HCT116 (cell line): ENCODE measurements around the gene FGFBP2. TPM values are rescaled to one million over a fixed set of nuclear protein-coding genes. Genes with fewer than 3 reads are reported as not detected.
"Not testable (repeated sequence)": the region's sequence is repeated elsewhere in the genome, so short reads cannot be mapped to it uniquely, and the experiment has no call there.

Experiments
- ATAC-seq: fragments of 200-7000 bp; cut with Tn5 transposase; 2 replicates; pipeline ENCODE4 v1.9.1; 2020; ENCODE audit warnings: mild to moderate bottlenecking, moderate library complexity
- BruUV-seq: library from RNA; stranded (reverse); fragments of 400-500 nt; replicated peaks from 2 replicates; lab custom pipeline; 2021; lab: Mats Ljungman, UMichigan
- CTCF ChIA-PET: fragments of 300-600 bp; sonication (Branson Sonifier 250); formaldehyde crosslinking; loops from one replicate; lab custom pipeline; 2021; ENCODE audit warnings: antibody characterized with exemption; lab: Charles Lee
- POLR2A ChIA-PET: fragments of 300-600, 350-600 bp; sonication (Branson Sonifier 250); formaldehyde crosslinking; loops from one replicate; lab custom pipeline; 2021; ENCODE audit warnings: antibody characterized with exemption; lab: Charles Lee
- RAD21 ChIA-PET, 2 experiments: fragments of 300-600 bp; sonication (Branson Sonifier 250); formaldehyde crosslinking; loops; one replicate each; lab custom pipeline; 2023; ENCODE audit warnings: low total read pairs in 2 of 2; ENCODE audit not compliant: uncharacterized antibody in 2 of 2, unreplicated experiment in 2 of 2, low non-redundant PET in 1 of 2; lab: Charles Lee
- DNase-seq: peaks from one replicate; pipeline ENCODE4 v3.0.0-alpha.2; 2010; ENCODE audit warnings: low read depth, low spot score
- H2AFZ ChIP-seq: fragments of 200-600 bp; shearing (Covaris generic), sonication (generic); 2 replicates; pipeline ENCODE4 v1.6.1; 2017; ENCODE audit warnings: low read depth, mixed run types, mixed read lengths, antibody characterized with exemption, low read length; ENCODE audit not compliant: poor library complexity, severe bottlenecking
- H3K27ac ChIP-seq: 2 replicates; pipeline ENCODE4 v1.5.1; 2012; ENCODE audit warnings: low read depth, low read length
- H3K27me3 ChIP-seq: fragments of 200-600 bp; sonication (generic); 2 replicates; pipeline ENCODE4 v1.6.1; 2016; ENCODE audit warnings: mixed run types, low read length, mixed read lengths; ENCODE audit not compliant: insufficient read depth
- H3K36me3 ChIP-seq, 2 experiments: fragments of 200-500 bp in 1 of 2; fragments of 200-600 bp in 1 of 2; sonication (Bioruptor generic) in 1 of 2; sonication (generic) in 1 of 2; 2 replicates each; pipeline versions ENCODE4 v1.5.1 to v1.6.1; 2014 to 2016; ENCODE audit warnings: low read length in 2 of 2, inconsistent platforms in 1 of 2, mixed read lengths in 1 of 2, mixed run types in 1 of 2; ENCODE audit not compliant: insufficient read depth in 2 of 2, control insufficient read depth in 1 of 2
- H3K4me1 ChIP-seq, 2 experiments: fragments of 200-600 bp in 1 of 2; sonication (generic) in 1 of 2; 2 replicates each; pipeline versions ENCODE4 v1.5.1 to v1.6.1; 2012 to 2017; ENCODE audit warnings: low read length in 2 of 2, inconsistent platforms in 1 of 2, mild to moderate bottlenecking in 1 of 2, mixed read lengths in 1 of 2, mixed run types in 1 of 2, moderate library complexity in 1 of 2; ENCODE audit not compliant: insufficient read depth in 2 of 2, control insufficient read depth in 1 of 2
- H3K4me2 ChIP-seq: fragments of 200-600 bp; sonication (generic); 2 replicates; pipeline ENCODE4 v1.6.1; 2017; ENCODE audit warnings: mixed run types, low read length, mixed read lengths
- H3K4me3 ChIP-seq, 2 experiments: fragments of 200-600 bp in 1 of 2; sonication (generic) in 1 of 2; replicated peaks in 1 of 2; 2 replicates each; pipeline ENCODE4 v1.5.1; 2011 to 2016; ENCODE audit warnings: low read length in 2 of 2, control low read depth in 1 of 2, low read depth in 1 of 2, mild to moderate bottlenecking in 1 of 2, mixed read lengths in 1 of 2, mixed run types in 1 of 2
- H3K79me2 ChIP-seq: fragments of 200-600 bp; sonication (generic); 2 replicates; pipeline ENCODE4 v1.6.1; 2017; ENCODE audit warnings: mild to moderate bottlenecking, mixed run types, low read length, moderate library complexity, mixed read lengths; ENCODE audit not compliant: insufficient read depth
- H3K9ac ChIP-seq: fragments of 200-600 bp; sonication (generic); 2 replicates; pipeline ENCODE4 v1.6.1; 2016; ENCODE audit warnings: low read length, mixed read lengths
- H3K9me2 ChIP-seq: fragments of 200-600 bp; sonication (generic), shearing (Covaris generic); 2 replicates; pipeline ENCODE4 v1.6.1; 2017; ENCODE audit warnings: mixed run types, mild to moderate bottlenecking, moderate library complexity; ENCODE audit not compliant: insufficient read depth
- H3K9me3 ChIP-seq, 2 experiments: fragments of 200-500 bp in 1 of 2; fragments of 200-600 bp in 1 of 2; sonication (Bioruptor generic) in 1 of 2; sonication (generic) in 1 of 2; 2 replicates each; pipeline ENCODE4 v1.6.1; 2014 to 2017; ENCODE audit warnings: low read length in 2 of 2, mixed read lengths in 2 of 2, inconsistent platforms in 1 of 2, low read depth in 1 of 2, mild to moderate bottlenecking in 1 of 2, mixed run types in 1 of 2, moderate library complexity in 1 of 2; ENCODE audit not compliant: control insufficient read depth in 1 of 2, insufficient read depth in 1 of 2
- H4K20me1 ChIP-seq: fragments of 200-600 bp; sonication (generic), shearing (Covaris generic); 2 replicates; pipeline ENCODE4 v1.6.1; 2017; ENCODE audit warnings: mixed run types, mild to moderate bottlenecking, moderate library complexity; ENCODE audit not compliant: insufficient read depth
- ATF3 ChIP-seq: IDR thresholded peaks from 2 replicates; pipeline ENCODE4 v1.6.1; 2012
- CBX3 ChIP-seq: IDR thresholded peaks from 2 replicates; pipeline ENCODE4 v1.6.1; 2012; ENCODE audit warnings: low read depth
- CEBPB ChIP-seq: IDR thresholded peaks from 2 replicates; pipeline ENCODE4 v1.6.1; 2012; ENCODE audit warnings: low read depth
- EGR1 ChIP-seq: IDR thresholded peaks from 2 replicates; pipeline ENCODE4 v1.6.1; 2012; ENCODE audit warnings: low read depth
- ELF1 ChIP-seq: IDR thresholded peaks from 2 replicates; pipeline ENCODE4 v1.6.1; 2012; ENCODE audit warnings: low read depth, borderline replicate concordance
- EZH2 ChIP-seq: fragments of 200-600 bp; sonication (generic); IDR thresholded peaks from 2 replicates; pipeline ENCODE4 v1.6.1; 2017; ENCODE audit warnings: antibody characterized with exemption, mixed run types
- EZH2phosphoT487 ChIP-seq: fragments of 200-600 bp; IDR thresholded peaks from 2 replicates; pipeline ENCODE4 v1.6.1; 2018; ENCODE audit warnings: antibody characterized with exemption, borderline replicate concordance
- FOSL1 ChIP-seq: IDR thresholded peaks from 2 replicates; pipeline ENCODE4 v1.6.1; 2012; ENCODE audit warnings: low read depth
- POLR2A ChIP-seq: IDR thresholded peaks from 2 replicates; pipeline ENCODE4 v1.7.0; 2011; ENCODE audit warnings: borderline replicate concordance; ENCODE audit not compliant: insufficient read depth, insufficient read length; ENCODE audit errors: extremely low read depth
- POLR2AphosphoS5 ChIP-seq: IDR thresholded peaks from 2 replicates; pipeline ENCODE4 v1.6.1; 2011; ENCODE audit warnings: mild to moderate bottlenecking, low read depth, low read length, moderate library complexity
- RAD21 ChIP-seq: IDR thresholded peaks from 2 replicates; pipeline ENCODE4 v1.6.1; 2012; ENCODE audit warnings: low read depth, mild to moderate bottlenecking
- SP1 ChIP-seq: IDR thresholded peaks from 2 replicates; pipeline ENCODE4 v1.6.1; 2012; ENCODE audit warnings: low read depth
- SRF ChIP-seq: IDR thresholded peaks from 2 replicates; pipeline ENCODE4 v1.6.1; 2012; ENCODE audit warnings: low read depth
- ZNF274 ChIP-seq: fragments of 200-500 bp; sonication (Bioruptor generic); IDR thresholded peaks from 2 replicates; pipeline ENCODE4 v1.6.1; 2014; ENCODE audit warnings: mild to moderate bottlenecking, low read depth, low read length, inconsistent platforms
- intact Hi-C: fragments of 100-400 bp; cut with micrococcal nuclease; formaldehyde crosslinking; loops from 2 replicates; pipeline ENCODE4 v1.10.0; 2022
- total RNA-seq: library from RNA; stranded (reverse); gene quantifications from one replicate; pipeline ENCODE4 v1.2.1, GENCODE V29; 2021; ENCODE audit not compliant: unreplicated experiment
- TF ChIP-seq, protein P1 (sequence below), 3 experiments: fragments of 200-600 bp in 1 of 3; sonication (generic) in 1 of 3; IDR thresholded peaks in 2 of 3; conservative IDR thresholded peaks in 1 of 3; 2 replicates each; pipeline ENCODE4 v1.5.1; 2012 to 2017; ENCODE audit warnings: low read depth in 2 of 3, low read length in 2 of 3, antibody characterized with exemption in 1 of 3, borderline replicate concordance in 1 of 3, control low read depth in 1 of 3, mild to moderate bottlenecking in 1 of 3, mixed read lengths in 1 of 3, mixed run types in 1 of 3, moderate library complexity in 1 of 3; ENCODE audit not compliant: insufficient read depth in 1 of 3
- TF ChIP-seq, protein P2 (sequence below): IDR thresholded peaks from 2 replicates; pipeline ENCODE4 v1.6.1; 2012

Gene FGFBP2
- total RNA-seq, 1 experiment from 2014 or later: not detected

GRCh38 chr4:15917297-15917696, 45.7 kb downstream of the FGFBP2 start:
- Histone ChIP-seq H3K9ac (no peak overlapping the region), H3K4me1 (peaks cover 12 to 59% of the 10 kb centered on the region in 2 experiments), H3K36me3 (no peaks in the 10 kb centered on the region), H3K4me3 (no peak overlapping the region), H3K27ac (no peak overlapping the region), H3K9me3 (no peaks in the 10 kb centered on the region), H3K79me2 (no peaks in the 10 kb centered on the region), H4K20me1 (no peaks in the 10 kb centered on the region), H3K4me2 (no peak overlapping the region), H3K9me2 (no peaks in the 10 kb centered on the region), H2AFZ (no peak overlapping the region), H3K27me3 (no peaks in the 10 kb centered on the region)
- no TSS peak for BruUV-seq
- TF ChIP-seq, protein P1, sequence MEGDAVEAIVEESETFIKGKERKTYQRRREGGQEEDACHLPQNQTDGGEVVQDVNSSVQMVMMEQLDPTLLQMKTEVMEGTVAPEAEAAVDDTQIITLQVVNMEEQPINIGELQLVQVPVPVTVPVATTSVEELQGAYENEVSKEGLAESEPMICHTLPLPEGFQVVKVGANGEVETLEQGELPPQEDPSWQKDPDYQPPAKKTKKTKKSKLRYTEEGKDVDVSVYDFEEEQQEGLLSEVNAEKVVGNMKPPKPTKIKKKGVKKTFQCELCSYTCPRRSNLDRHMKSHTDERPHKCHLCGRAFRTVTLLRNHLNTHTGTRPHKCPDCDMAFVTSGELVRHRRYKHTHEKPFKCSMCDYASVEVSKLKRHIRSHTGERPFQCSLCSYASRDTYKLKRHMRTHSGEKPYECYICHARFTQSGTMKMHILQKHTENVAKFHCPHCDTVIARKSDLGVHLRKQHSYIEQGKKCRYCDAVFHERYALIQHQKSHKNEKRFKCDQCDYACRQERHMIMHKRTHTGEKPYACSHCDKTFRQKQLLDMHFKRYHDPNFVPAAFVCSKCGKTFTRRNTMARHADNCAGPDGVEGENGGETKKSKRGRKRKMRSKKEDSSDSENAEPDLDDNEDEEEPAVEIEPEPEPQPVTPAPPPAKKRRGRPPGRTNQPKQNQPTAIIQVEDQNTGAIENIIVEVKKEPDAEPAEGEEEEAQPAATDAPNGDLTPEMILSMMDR (IDR thresholded peaks at IDR 0.05 in 2 of 3, conservative IDR thresholded peaks at IDR 0.05 in 1 of 3; ENCODE audit: borderline replicate concordance in 1 of 3, insufficient read depth in 1 of 3, low read depth in 2 of 3, low read length in 2 of 3): no peak
- TF ChIP-seq EZH2phosphoT487: no peak
- no peak for TF ChIP-seq CEBPB
- no peak for TF ChIP-seq SRF
- TF ChIP-seq EZH2: no peak
- TF ChIP-seq ZNF274: no peak
- TF ChIP-seq CBX3: no peak
- TF ChIP-seq EGR1: no peak
- TF ChIP-seq RAD21: no peak
- no peak for TF ChIP-seq ELF1
- no peak for TF ChIP-seq POLR2A
- TF ChIP-seq FOSL1: no peak
- TF ChIP-seq SP1: no peak
- TF ChIP-seq, protein P2, sequence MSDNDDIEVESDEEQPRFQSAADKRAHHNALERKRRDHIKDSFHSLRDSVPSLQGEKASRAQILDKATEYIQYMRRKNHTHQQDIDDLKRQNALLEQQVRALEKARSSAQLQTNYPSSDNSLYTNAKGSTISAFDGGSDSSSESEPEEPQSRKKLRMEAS: no peak
- TF ChIP-seq ATF3: no peak
- no peak for TF ChIP-seq POLR2AphosphoS5
- POLR2A ChIA-PET: interaction anchor here (1.2 kb wide), 1 partner anchor 9 kb away, joined by 4 read pairs; no protein-coding TSS in a partner anchor
- no peak for DNase-seq
- intact Hi-C loops: no loop called here
- ATAC-seq: no peak
- CTCF ChIA-PET: no interaction called here
- RAD21 ChIA-PET: no interaction called here

DNA sequence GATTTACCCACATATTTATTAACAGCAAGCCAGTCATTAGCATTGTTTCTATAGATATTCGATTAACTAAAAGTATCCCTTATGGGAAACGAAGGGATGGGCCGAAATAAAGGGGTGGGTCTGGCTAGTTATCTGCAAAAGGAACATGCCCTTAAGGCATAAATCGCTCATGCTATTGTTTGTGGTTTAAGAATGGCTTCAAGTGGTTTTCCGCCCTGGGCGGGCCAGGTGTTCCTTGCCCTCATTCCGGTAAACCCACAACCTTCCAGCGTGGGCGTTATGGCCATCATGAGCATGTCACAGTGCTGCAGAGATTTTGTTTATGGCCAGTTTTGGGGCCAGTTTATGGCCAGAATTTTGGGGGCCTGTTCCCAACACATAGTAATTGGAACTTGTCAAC, 46.6 kb downstream of the FGFBP2 start:
- H3K9me3 ChIP-seq, RAD21 ChIA-PET, H3K79me2 ChIP-seq, H3K4me3 ChIP-seq, CTCF ChIA-PET, BruUV-seq, H2AFZ ChIP-seq, intact Hi-C loops, H3K27ac ChIP-seq, H3K36me3 ChIP-seq, H3K9ac ChIP-seq, H3K4me2 ChIP-seq, ATAC-seq, H3K27me3 ChIP-seq, H3K9me2 ChIP-seq, DNase-seq, H4K20me1 ChIP-seq: not testable (repeated sequence)
- POLR2A ChIA-PET: interaction anchor here (1.2 to 1.4 kb wide), 2 partner anchors 8 to 10 kb away, joined by 4 read pairs; no protein-coding TSS in a partner anchor
- H3K4me1 ChIP-seq: peaks cover 8 to 51% of the 10 kb centered on the region in 2 experiments
